ENCODE data around the gene RERE. TPM values are rescaled to one million over a fixed set of nuclear protein-coding genes. Genes with fewer than 3 reads are reported as not detected.
"Not testable (repeated sequence)": the region's sequence is repeated elsewhere in the genome, so short reads cannot be mapped to it uniquely, and the experiment has no call there.

RERE gene
- total RNA-seq, 1 experiment from 2014 or later: 7.2 TPM

DNA sequence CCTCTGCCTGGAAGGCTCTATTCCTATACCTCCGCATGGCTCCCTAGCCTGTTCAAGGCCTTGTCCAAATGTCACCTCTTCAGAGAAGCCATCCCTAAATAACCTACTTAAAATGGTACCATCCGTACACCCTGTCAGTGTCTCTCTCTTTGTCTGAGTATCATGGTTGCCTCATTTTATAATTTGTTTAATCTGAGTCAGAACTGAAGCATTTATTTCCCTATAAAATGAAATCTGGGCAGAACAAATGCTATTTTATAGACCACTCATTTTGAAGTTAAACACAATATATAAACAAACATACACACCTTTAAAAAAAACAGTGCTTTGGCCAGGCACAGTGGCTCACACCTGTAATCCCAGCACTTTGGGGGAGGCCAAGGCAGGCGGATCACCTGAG, 30.2 kb downstream of the RERE start:
- DNase-seq: no peak
- H3K27me3 ChIP-seq: no peaks in the 10 kb centered on the region

GRCh38 chr1:8786204-8786603, 31.2 kb downstream of the RERE start:
- H3K27me3 ChIP-seq, H3K4me3 ChIP-seq, H3K36me3 ChIP-seq, H3K9me3 ChIP-seq, DNase-seq: not testable (repeated sequence)

More for the DNA sequence above, 30.2 kb downstream of the RERE start:
- H3K4me3 ChIP-seq: no peak overlapping the region
- H3K36me3 ChIP-seq: no peaks in the 10 kb centered on the region
- H3K9me3 ChIP-seq: no peaks in the 10 kb centered on the region

DNA sequence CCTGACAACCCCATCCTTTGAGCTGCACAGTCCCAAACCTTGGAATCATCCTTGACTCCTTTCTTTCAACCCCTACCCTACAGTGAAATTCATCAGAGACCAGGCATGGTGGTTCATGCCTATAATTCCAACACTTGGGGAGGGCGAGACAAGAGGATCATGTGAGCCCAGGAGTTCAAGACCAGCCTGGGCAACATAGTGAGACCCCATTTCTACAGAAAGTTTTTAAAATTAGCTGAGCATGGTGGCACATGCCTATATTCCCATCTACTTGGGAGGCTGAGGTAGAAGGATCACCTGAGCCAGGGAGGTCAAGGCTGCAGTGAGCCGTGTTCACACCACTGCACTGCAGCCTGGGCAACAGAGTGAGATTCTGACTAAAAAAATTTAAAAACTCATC, 34.5 kb downstream of the RERE start:
- DNase-seq: no peak
- no peaks in the 10 kb centered on the region for H3K9me3 ChIP-seq
- no peak overlapping the region for H3K4me3 ChIP-seq
- no peaks in the 10 kb centered on the region for H3K36me3 ChIP-seq
- no peaks in the 10 kb centered on the region for H3K27me3 ChIP-seq

DNA sequence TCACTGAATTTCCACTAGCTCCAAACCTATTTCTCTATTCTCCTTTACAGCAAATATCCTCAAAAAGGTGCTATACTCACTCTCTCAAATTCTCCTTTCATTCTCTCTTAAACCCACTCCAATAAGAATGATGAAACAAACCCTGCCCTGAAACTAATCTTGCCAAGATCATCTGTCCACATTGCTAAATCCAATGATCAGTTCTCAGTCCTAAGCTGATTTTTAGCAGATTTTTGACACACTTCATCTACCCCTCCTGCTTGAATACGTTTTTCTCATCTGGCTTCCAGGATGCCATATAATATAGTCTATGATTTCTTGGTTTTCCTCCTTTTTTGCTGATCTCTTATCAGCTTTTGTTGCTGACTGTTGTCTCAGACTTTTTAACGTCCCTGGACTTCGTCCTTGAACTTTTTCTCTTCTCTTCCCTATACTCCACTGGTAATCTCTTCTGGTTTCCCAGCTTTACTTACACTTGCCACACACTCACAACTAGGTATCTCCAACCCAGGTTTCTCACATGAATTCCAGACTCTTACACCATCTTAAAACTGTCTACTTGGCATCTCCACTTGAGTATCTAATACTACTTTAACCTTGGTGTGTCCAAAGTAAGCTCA, 35.3 kb downstream of the RERE start:
- DNase-seq: no peak
- Histone ChIP-seq H3K27me3 (no peaks in the 10 kb centered on the region), H3K4me3 (no peak overlapping the region), H3K9me3 (no peaks in the 10 kb centered on the region), H3K36me3 (no peaks in the 10 kb centered on the region)

DNA sequence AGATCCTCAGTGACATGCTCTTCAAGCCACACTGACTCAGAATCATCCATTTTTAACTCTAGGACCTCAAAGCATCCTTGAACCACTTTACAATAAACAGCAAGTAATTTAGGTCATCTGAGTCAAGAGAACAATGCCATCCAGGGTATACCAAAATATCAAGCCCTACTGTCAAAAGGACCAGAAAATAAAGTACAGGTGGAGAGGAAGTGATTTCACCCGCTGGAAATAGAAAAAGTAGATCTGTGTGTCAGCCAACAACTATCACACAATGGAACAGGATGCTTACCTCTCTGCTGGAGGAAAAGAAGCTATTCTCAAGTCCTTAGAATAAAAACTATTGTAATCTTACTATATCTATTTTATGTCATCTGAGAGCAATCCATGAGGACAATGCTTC, 37.0 kb downstream of the RERE start:
- DNase-seq: no peak
- H3K9me3 ChIP-seq: no peaks in the 10 kb centered on the region
- H3K36me3 ChIP-seq: no peaks in the 10 kb centered on the region
- H3K27me3 ChIP-seq: no peaks in the 10 kb centered on the region
- H3K4me3 ChIP-seq: no peak overlapping the region

DNA sequence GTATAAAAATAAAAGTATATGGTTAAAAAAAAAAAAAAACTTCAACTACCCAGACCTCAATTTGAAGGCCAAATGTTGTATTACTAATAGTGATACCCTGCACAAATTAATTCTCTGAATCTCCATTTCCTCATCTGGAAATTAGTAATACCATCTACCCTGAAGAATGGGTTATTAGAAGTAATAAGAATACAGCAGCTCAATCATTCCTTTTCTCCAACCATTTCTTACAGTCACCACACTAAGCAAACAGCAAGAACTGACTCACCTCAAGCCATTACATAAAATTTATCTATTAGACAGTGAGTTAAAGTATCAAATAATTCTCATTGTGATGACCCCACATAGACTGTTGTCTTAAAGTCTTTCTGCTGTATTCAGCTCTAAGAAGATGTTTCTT, 39.6 kb downstream of the RERE start:
- H3K36me3 ChIP-seq: no peaks in the 10 kb centered on the region
- H3K9me3 ChIP-seq: no peaks in the 10 kb centered on the region
- no peak for DNase-seq
- no peak overlapping the region for H3K4me3 ChIP-seq
- no peaks in the 10 kb centered on the region for H3K27me3 ChIP-seq

DNA sequence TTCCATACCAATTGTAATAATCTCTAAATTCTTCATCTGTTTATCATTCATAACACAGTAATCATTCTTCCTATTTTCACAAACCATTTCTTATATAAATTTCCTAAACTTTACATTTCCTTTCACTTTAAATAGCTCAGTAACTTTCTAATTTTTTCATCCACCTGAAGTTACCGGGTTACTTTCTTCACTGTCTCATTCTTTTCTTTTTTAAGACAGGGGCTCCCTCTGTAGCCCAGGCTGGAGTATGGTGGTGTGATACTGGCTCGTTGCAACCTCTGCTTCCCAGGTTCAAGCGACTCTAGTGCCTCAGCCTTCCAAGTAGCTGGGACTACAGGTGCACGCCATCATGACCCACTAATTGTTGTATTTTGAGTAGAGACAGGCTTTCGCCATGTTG, 41.3 kb downstream of the RERE start:
- Histone ChIP-seq H3K4me3 (no peak overlapping the region), H3K27me3 (no peaks in the 10 kb centered on the region), H3K9me3 (no peaks in the 10 kb centered on the region), H3K36me3 (no peaks in the 10 kb centered on the region)
- no peak for DNase-seq

DNA sequence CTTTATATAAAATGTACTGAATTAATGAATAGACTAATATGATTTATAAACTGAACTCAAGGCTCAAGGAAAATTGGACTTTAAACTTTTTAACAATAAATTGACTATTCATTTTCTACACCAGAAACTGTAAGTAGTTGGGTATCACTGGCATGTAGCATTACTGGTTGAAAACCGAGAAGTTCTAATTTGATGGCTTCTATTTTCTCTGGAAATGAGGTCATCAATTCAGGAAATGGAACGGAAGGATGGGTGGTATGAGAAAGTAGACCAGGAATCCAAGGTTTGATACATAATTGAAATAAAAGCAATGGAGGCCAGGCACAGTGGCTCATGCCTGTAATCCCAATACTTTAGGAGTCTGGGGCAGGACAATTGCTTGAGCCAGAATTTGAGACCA, 50.4 kb downstream of the RERE start:
- Histone ChIP-seq H3K36me3 (no peaks in the 10 kb centered on the region), H3K27me3 (no peaks in the 10 kb centered on the region), H3K4me3 (no peak overlapping the region), H3K9me3 (no peaks in the 10 kb centered on the region)
- no peak for DNase-seq

DNA sequence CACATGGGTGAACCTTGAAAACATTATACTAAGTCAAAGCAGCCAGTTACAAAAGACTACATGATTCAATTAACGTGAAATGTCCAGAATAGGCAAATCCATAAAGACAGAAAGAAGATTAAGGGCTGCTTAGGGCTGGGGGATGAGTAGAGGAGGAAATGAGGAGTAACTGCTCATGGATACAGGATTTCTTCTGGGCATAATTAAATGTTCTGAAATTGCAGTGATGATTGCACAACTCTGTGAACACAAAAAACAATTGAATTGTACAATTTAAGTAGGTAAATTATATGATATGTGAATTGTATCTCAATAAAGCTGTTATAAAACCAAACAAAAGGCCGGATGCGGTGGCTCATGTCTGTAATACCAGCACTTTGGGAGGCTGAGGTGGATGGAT, 52.2 kb downstream of the RERE start:
- no peak for DNase-seq
- H3K9me3 ChIP-seq: no peaks in the 10 kb centered on the region

DNA sequence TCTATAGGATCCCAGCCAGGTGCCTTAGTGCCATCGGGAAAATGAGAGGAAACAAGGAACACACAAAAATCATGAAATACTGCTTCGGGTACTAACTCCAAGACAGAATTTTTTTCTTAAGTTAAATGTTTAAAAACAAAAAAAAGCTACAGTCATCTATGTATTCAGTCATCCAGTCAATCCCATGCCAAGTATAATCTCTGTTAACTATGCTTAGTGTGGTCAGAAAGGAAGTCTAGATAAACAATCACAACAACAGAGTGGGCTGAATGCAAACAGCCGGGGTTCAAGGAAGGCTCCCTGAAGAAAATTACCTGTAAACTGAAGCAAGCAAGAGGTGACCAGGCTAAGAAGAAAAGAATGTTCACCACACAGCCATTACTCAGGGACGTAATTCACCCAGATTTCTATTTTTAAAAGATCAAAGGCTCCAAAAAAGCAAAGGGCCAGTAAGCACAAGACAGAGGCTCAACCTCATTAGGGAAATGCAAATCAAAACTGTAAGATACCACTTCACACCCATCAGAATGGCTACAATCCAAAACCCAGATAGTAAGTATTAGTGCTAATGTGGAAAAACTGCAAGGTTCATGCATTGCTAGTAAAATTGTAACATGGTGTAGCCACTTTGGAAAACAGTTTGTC, 53.0 kb downstream of the RERE start:
- Histone ChIP-seq H3K36me3 (no peaks in the 10 kb centered on the region), H3K4me3 (no peak overlapping the region), H3K9me3 (no peaks in the 10 kb centered on the region), H3K27me3 (no peaks in the 10 kb centered on the region)
- DNase-seq: no peak

More for the DNA sequence above, 52.2 kb downstream of the RERE start:
- Histone ChIP-seq H3K27me3 (no peaks in the 10 kb centered on the region), H3K4me3 (no peak overlapping the region), H3K36me3 (no peaks in the 10 kb centered on the region)

DNA sequence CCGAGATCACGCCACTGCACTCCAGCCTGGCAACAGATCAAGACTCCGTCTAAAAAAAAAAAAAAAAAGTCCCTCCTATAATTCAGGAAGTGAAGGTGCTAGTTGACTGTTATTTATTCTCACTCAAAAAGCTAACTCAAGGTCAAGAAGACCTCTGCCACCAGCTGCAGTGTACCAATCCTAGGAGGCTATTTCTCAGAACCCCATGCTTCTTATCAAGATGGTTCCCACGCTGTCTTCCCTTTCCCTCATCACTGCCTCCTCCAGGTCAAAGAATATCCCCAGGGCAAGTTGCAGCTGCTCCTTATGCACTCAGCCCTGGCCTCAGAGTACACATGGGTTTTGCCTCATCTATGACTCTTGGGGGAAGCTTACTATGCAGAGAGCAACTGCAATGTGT, 53.6 kb downstream of the RERE start:
- H3K36me3 ChIP-seq: no peaks in the 10 kb centered on the region
- no peak for DNase-seq
- H3K9me3 ChIP-seq: no peaks in the 10 kb centered on the region
- H3K4me3 ChIP-seq: no peak overlapping the region
- no peaks in the 10 kb centered on the region for H3K27me3 ChIP-seq

DNA sequence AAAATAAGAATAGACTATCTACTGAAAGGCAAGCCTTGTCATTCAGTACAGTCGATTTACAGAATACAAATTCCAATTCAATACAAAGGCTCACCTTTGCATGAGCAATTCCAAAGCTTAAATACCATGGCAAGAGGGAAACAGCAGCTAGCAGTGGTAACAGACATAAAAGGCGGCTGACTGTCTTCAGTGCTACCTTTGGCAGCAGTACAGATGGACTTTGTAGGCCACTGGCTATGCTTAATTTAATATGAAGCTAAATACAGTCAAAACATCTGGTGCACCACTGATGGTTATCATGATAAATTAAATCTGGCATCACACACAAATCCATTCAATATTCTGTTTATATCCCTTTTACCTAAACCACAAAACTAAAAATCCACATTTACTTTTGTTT, 62.4 kb downstream of the RERE start:
- Histone ChIP-seq H3K36me3 (no peaks in the 10 kb centered on the region), H3K9me3 (no peaks in the 10 kb centered on the region), H3K4me3 (no peak overlapping the region), H3K27me3 (no peaks in the 10 kb centered on the region)
- DNase-seq: no peak

- DNase-seq: no peak
- no peak overlapping the region for H3K4me3 ChIP-seq
- no peaks in the 10 kb centered on the region for H3K36me3 ChIP-seq
- H3K9me3 ChIP-seq: no peaks in the 10 kb centered on the region
- H3K27me3 ChIP-seq: no peaks in the 10 kb centered on the region
Observed at GRCh38 chr1:8754247-8754650, 63.2 kb downstream of the RERE start.

DNA sequence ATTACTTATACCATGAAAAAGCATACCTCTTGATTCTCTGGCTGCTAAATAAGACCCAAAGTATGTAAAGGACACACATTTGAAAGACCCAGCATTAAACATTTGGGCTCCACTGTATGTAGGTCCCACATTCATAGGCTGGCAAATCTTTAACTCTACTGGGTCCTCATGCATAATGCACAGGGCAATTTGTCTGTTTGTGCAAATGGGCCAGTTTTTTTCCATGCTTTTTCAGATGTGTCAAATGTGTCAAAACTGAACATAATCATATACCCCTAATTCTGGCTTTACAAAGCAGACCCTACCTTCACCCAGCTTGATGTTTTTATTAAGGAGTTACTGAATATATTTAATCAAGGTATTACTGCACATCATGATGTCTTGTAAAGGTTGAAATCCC, 63.7 kb downstream of the RERE start:
- no peak for DNase-seq
- Histone ChIP-seq H3K4me3 (no peak overlapping the region), H3K9me3 (no peaks in the 10 kb centered on the region), H3K36me3 (no peaks in the 10 kb centered on the region), H3K27me3 (no peaks in the 10 kb centered on the region)

GRCh38 chr1:8752921-8753713, 64.3 kb downstream of the RERE start:
- no peaks in the 10 kb centered on the region for H3K27me3 ChIP-seq
- no peaks in the 10 kb centered on the region for H3K9me3 ChIP-seq
- H3K4me3 ChIP-seq: no peak overlapping the region
- no peaks in the 10 kb centered on the region for H3K36me3 ChIP-seq
- DNase-seq: no peak

DNA sequence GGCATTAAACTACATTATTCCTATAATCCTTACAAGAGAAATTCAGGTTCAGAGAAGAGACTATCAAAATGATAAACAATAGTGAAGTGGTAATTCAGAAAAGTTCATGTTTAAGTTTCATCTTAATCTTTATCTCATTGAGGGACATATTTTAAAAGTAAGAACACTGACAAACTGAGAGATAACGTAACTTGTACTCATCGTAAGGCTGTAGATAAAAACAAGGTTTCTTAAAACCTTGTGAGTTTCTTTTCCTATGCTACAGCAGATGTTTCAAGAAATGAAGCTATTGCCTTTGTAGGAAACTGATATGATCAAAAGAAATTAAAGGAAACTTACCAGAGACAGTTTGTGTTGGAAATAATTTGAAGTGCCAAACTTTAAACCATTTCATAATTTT, 65.0 kb downstream of the RERE start:
- Histone ChIP-seq H3K4me3 (no peak overlapping the region), H3K27me3 (no peaks in the 10 kb centered on the region), H3K9me3 (no peaks in the 10 kb centered on the region), H3K36me3 (no peaks in the 10 kb centered on the region)
- DNase-seq: no peak

DNA sequence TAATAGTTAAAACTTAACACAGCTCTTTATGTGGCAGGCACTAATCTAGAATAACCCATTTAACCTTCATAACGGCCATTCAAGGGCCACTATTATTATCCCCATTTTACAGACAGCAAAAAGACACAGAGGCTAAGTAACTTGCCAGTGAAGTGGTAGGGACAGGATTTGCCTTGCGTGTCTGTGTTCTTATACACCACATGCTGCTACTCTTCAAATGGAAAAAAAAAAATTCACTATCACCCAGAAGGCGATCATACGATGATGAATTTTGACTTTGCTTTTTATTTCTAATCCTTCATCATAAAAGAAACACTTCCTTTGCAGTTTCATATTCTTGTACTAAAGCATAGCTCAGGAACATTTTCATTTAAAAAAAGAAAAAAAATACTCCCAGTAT, 65.5 kb downstream of the RERE start:
- Histone ChIP-seq H3K9me3 (no peaks in the 10 kb centered on the region), H3K4me3 (no peak overlapping the region), H3K27me3 (no peaks in the 10 kb centered on the region), H3K36me3 (no peaks in the 10 kb centered on the region)
- DNase-seq: no peak

All from MG63 (cell line).